Effector memory CD4-positive, alpha-beta T cell (primary cell): ENCODE data around the gene SYNPR.

ENCODE experiments used
- DNase-seq, 3 donors: peaks; one replicate each; pipeline ENCODE4 v3.0.0-alpha.2; 2020
- H3K27ac ChIP-seq: 2 replicates; pipeline ENCODE4 v1.7.0; 2013; ENCODE audit warnings: mild to moderate bottlenecking, low read length, moderate library complexity; ENCODE audit not compliant: insufficient read depth, poor library complexity, severe bottlenecking
- H3K27me3 ChIP-seq: replicated peaks from 2 replicates; pipeline ENCODE4 v1.7.0; 2013; ENCODE audit warnings: mild to moderate bottlenecking, low read length; ENCODE audit not compliant: insufficient read depth, control insufficient read depth, poor library complexity, severe bottlenecking
- H3K36me3 ChIP-seq: 2 replicates; pipeline ENCODE4 v1.7.0; 2013; ENCODE audit warnings: mild to moderate bottlenecking, low read length, moderate library complexity; ENCODE audit not compliant: control insufficient read depth, insufficient read depth
- H3K4me1 ChIP-seq: 2 replicates; pipeline ENCODE4 v1.7.0; 2013; ENCODE audit warnings: low read length, mild to moderate bottlenecking; ENCODE audit not compliant: control insufficient read depth, insufficient read depth, poor library complexity, severe bottlenecking
- H3K4me3 ChIP-seq: 2 replicates; pipeline ENCODE4 v1.7.0; 2013; ENCODE audit warnings: low read length, low read depth, mild to moderate bottlenecking; ENCODE audit not compliant: insufficient read depth, poor library complexity, severe bottlenecking
- H3K9me3 ChIP-seq: 2 replicates; pipeline ENCODE4 v1.7.0; 2013; ENCODE audit warnings: mild to moderate bottlenecking, low read length, moderate library complexity; ENCODE audit not compliant: control insufficient read depth

The SYNPR gene

GRCh38 chr3:63296249-63296648 is 18.1 kb downstream of the SYNPR start:
- Histone ChIP-seq H3K4me1 (no peaks in the 10 kb centered on the region), H3K4me3 (no peak overlapping the region), H3K27me3 (no peaks in the 10 kb centered on the region), H3K9me3 (no peaks in the 10 kb centered on the region), H3K27ac (no peak overlapping the region), H3K36me3 (no peaks in the 10 kb centered on the region)
- DNase-seq = no peak

- no peaks in the 10 kb centered on the region for H3K36me3 ChIP-seq
- no peaks in the 10 kb centered on the region for H3K9me3 ChIP-seq
- no peak overlapping the region for H3K27ac ChIP-seq
- H3K4me1 ChIP-seq = no peaks in the 10 kb centered on the region
- H3K4me3 ChIP-seq = no peak overlapping the region
- no peak for DNase-seq
- no peaks in the 10 kb centered on the region for H3K27me3 ChIP-seq
Measured at GRCh38 chr3:63303238-63303637, 25.1 kb downstream of the SYNPR start.

GRCh38 chr3:63304421-63304820 is 26.3 kb downstream of the SYNPR start:
- Histone ChIP-seq H3K9me3 (no peaks in the 10 kb centered on the region), H3K4me3 (no peak overlapping the region), H3K27ac (no peak overlapping the region), H3K36me3 (no peaks in the 10 kb centered on the region), H3K4me1 (no peaks in the 10 kb centered on the region), H3K27me3 (no peaks in the 10 kb centered on the region)
- DNase-seq = no peak

GRCh38 chr3:63308072-63308471 is 30.0 kb downstream of the SYNPR start:
- DNase-seq = no peak
- Histone ChIP-seq H3K9me3 (no peaks in the 10 kb centered on the region), H3K4me3 (no peak overlapping the region), H3K36me3 (no peaks in the 10 kb centered on the region), H3K27ac (no peak overlapping the region), H3K4me1 (no peaks in the 10 kb centered on the region), H3K27me3 (no peaks in the 10 kb centered on the region)

GRCh38 chr3:63309768-63310167 is 31.7 kb downstream of the SYNPR start:
- Histone ChIP-seq H3K4me3 (no peak overlapping the region), H3K27me3 (no peaks in the 10 kb centered on the region), H3K9me3 (no peaks in the 10 kb centered on the region), H3K4me1 (no peaks in the 10 kb centered on the region), H3K27ac (no peak overlapping the region), H3K36me3 (no peaks in the 10 kb centered on the region)
- DNase-seq = no peak

GRCh38 chr3:63323766-63324165 is 45.7 kb downstream of the SYNPR start:
- no peaks in the 10 kb centered on the region for H3K4me1 ChIP-seq
- H3K4me3 ChIP-seq = no peak overlapping the region
- no peaks in the 10 kb centered on the region for H3K27me3 ChIP-seq
- DNase-seq = no peak
- no peaks in the 10 kb centered on the region for H3K36me3 ChIP-seq
- no peak overlapping the region for H3K27ac ChIP-seq
- no peaks in the 10 kb centered on the region for H3K9me3 ChIP-seq

GRCh38 chr3:63324621-63325020 is 46.5 kb downstream of the SYNPR start:
- H3K4me3 ChIP-seq = no peak overlapping the region
- no peaks in the 10 kb centered on the region for H3K9me3 ChIP-seq
- no peak for DNase-seq
- H3K27ac ChIP-seq = no peak overlapping the region
- no peaks in the 10 kb centered on the region for H3K36me3 ChIP-seq
- no peaks in the 10 kb centered on the region for H3K27me3 ChIP-seq
- no peaks in the 10 kb centered on the region for H3K4me1 ChIP-seq

- Histone ChIP-seq H3K27ac (no peak overlapping the region), H3K4me1 (no peaks in the 10 kb centered on the region), H3K27me3 (no peaks in the 10 kb centered on the region), H3K9me3 (no peaks in the 10 kb centered on the region), H3K36me3 (no peaks in the 10 kb centered on the region), H3K4me3 (no peak overlapping the region)
- DNase-seq = no peak
Measured at GRCh38 chr3:63325386-63325785, 47.3 kb downstream of the SYNPR start.

- Histone ChIP-seq H3K36me3 (no peaks in the 10 kb centered on the region), H3K27ac (no peak overlapping the region)
Measured at GRCh38 chr3:63328365-63328764, 50.3 kb downstream of the SYNPR start.

GRCh38 chr3:63331520-63331919 is 53.4 kb downstream of the SYNPR start:
- H3K4me3 ChIP-seq = no peak overlapping the region
- no peaks in the 10 kb centered on the region for H3K27me3 ChIP-seq
- H3K4me1 ChIP-seq = no peaks in the 10 kb centered on the region
- no peaks in the 10 kb centered on the region for H3K36me3 ChIP-seq
- no peak overlapping the region for H3K27ac ChIP-seq
- no peak for DNase-seq
- H3K9me3 ChIP-seq = no peaks in the 10 kb centered on the region

More at GRCh38 chr3:63328365-63328764, 50.3 kb downstream of the SYNPR start:
- no peaks in the 10 kb centered on the region for H3K4me1 ChIP-seq
- no peaks in the 10 kb centered on the region for H3K9me3 ChIP-seq
- H3K4me3 ChIP-seq = no peak overlapping the region
- DNase-seq = no peak
- H3K27me3 ChIP-seq = no peaks in the 10 kb centered on the region

GRCh38 chr3:63333815-63334214 is 55.7 kb downstream of the SYNPR start:
- Histone ChIP-seq H3K36me3 (no peaks in the 10 kb centered on the region), H3K27ac (no peak overlapping the region), H3K9me3 (no peaks in the 10 kb centered on the region), H3K4me1 (no peaks in the 10 kb centered on the region), H3K4me3 (no peak overlapping the region), H3K27me3 (no peaks in the 10 kb centered on the region)
- no peak for DNase-seq
